Karpas-422 (cell line): ENCODE results near the gene IFI6. TPM values are rescaled to one million over a fixed set of nuclear protein-coding genes. Genes with fewer than 3 reads are reported as not detected.

Experiments used
- DNase-seq: peaks from one replicate; pipeline ENCODE4 v3.0.0-alpha.2; 2015
- H2AFZ ChIP-seq: fragments of 200-600 bp; sonication (generic); 2 replicates; pipeline ENCODE4 v1.6.1; 2014; ENCODE audit warnings: antibody characterized with exemption, low read length, mixed read lengths
- H3K27ac ChIP-seq: fragments of 200-600 bp; sonication (generic); 2 replicates; pipeline ENCODE4 v1.5.1; 2014; ENCODE audit warnings: mild to moderate bottlenecking, low read length, moderate library complexity
- H3K27me3 ChIP-seq: fragments of 200-600 bp; sonication (generic); 2 replicates; pipeline ENCODE4 v1.6.1; 2014; ENCODE audit warnings: low read length, mixed read lengths
- H3K36me3 ChIP-seq: fragments of 200-600 bp; sonication (generic); 2 replicates; pipeline ENCODE4 v1.6.1; 2014; ENCODE audit warnings: low read length, mixed read lengths; ENCODE audit not compliant: insufficient read depth
- H3K4me1 ChIP-seq: fragments of 200-600 bp; sonication (generic); 2 replicates; pipeline ENCODE4 v1.6.1; 2014; ENCODE audit warnings: mild to moderate bottlenecking, low read length, mixed read lengths
- H3K4me2 ChIP-seq: fragments of 200-600 bp; sonication (generic); 2 replicates; pipeline ENCODE4 v1.6.1; 2014; ENCODE audit warnings: low read length, low read depth, mild to moderate bottlenecking; ENCODE audit not compliant: poor library complexity, severe bottlenecking
- H3K4me3 ChIP-seq: fragments of 200-600 bp; sonication (generic); 2 replicates; pipeline ENCODE4 v1.5.1; 2014; ENCODE audit warnings: mild to moderate bottlenecking, antibody characterized with exemption, low read length, mixed read lengths
- H3K79me2 ChIP-seq: fragments of 200-600 bp; sonication (generic); 2 replicates; pipeline ENCODE4 v1.6.1; 2014; ENCODE audit warnings: mild to moderate bottlenecking, low read length, mixed read lengths
- H3K9ac ChIP-seq: fragments of 200-600 bp; sonication (generic); 2 replicates; pipeline ENCODE4 v1.6.0; 2014; ENCODE audit warnings: low read length
- H3K9me2 ChIP-seq: fragments of 200-600 bp; sonication (generic), shearing (Covaris generic); replicated peaks from 2 replicates; pipeline ENCODE4 v1.6.0; 2014; ENCODE audit warnings: mild to moderate bottlenecking, low read length, moderate library complexity; ENCODE audit not compliant: insufficient read depth
- H3K9me3 ChIP-seq: fragments of 300-700, 200-600 bp; sonication (generic); 2 replicates; pipeline ENCODE4 v1.6.1; 2014; ENCODE audit warnings: low read length, mixed read lengths
- H4K20me1 ChIP-seq: fragments of 200-600 bp; sonication (generic); 2 replicates; pipeline ENCODE4 v1.6.1; 2014; ENCODE audit warnings: mild to moderate bottlenecking, antibody characterized with exemption, low read length, low read depth; ENCODE audit not compliant: insufficient read depth
- total RNA-seq: library from RNA; depleted of rRNA; stranded (reverse); fragments of >200 nt; shearing (Covaris generic); gene quantifications from 2 replicates; pipeline ENCODE4 v1.2.3, GENCODE V29; 2014; ENCODE audit warnings: low replicate concordance

Gene IFI6
- total RNA-seq, 1 experiment from 2014 or later, result 67.3 TPM

DNA sequence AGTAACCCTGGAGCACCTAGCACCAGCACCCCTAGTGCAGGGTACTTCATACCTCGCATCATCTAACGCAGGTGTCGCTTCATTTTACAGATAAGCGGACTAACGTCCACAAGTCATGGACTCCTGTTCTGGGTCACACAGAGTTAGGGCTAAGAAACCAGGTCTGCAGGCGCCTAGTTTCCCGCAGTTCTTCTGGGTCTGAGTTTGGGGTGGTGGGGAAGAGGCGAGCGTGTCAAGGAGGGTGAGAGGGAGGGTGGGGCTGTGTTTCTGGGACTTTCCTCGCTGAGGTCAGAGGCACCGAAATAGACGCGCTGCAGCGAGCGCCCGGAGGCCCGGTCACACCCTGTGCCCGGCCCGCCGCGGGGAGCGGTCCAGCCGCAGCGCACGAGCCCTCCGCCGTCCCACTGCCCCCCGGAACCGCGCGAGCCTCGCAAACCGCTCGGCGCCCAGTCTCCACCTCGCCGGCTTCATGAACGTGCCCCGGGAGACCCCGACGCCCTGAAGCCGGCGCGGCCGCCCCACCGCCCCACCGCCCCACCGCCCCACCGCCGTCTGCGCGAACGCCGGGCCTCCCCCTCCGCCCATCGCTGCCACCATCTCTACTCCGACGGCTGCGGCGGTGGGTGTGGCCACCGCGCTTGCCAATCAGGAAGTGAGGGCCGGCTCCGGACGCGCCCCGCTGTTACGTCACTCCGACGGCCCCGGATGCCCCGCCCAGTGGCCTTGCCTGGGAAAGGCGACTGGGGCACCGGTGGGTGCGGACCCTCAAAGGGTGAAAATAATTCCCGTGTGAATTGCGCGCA is 12.3 kb downstream of the IFI6 start:
- H3K4me2 ChIP-seq, result peak overlapping the region; percentile 75
- H3K9ac ChIP-seq, result peak overlapping the region; percentile 73
- no peaks in the 10 kb centered on the region for H3K27me3 ChIP-seq
- H3K4me3 ChIP-seq, result peak overlapping the region; percentile 59
- no peaks in the 10 kb centered on the region for H3K9me3 ChIP-seq
- H3K9me2 ChIP-seq, result no peaks in the 10 kb centered on the region
- H3K27ac ChIP-seq, result peak overlapping the region; percentile 58
- H3K36me3 ChIP-seq, result no peaks in the 10 kb centered on the region
- H3K4me1 ChIP-seq, result peaks cover 30% of the 10 kb centered on the region
- H4K20me1 ChIP-seq, result no peaks in the 10 kb centered on the region
- DNase-seq, result peak; percentile 97
- peak overlapping the region; percentile 71 for H2AFZ ChIP-seq
- H3K79me2 ChIP-seq, result no peaks in the 10 kb centered on the region

DNA sequence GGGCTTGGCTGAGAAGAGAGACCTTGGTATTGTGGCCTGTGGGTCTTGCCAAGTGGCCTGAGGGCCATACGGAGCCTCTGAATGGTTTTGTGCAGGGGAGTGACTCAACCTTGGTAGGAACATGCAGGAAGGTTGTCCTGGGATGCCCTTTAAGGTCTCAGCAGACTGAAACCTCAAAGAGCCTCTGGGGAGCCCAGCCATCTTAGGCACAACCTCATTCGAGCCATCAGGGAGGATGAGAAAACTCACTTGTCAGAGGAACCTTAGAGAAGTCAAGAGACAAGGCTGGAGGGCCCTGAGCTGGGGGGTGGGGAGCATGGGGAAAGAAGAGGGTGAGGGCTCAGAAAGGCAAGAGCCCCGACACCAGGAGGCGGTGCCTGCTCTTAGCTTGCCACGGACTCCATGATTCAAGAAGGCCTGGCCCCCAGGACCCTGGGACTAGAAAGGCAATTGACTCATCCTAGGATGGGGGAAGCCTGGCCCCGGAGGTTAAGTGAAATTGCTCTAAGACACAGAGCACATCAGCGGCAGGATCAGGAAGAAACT is 13.0 kb downstream of the IFI6 start:
- Histone ChIP-seq H3K4me3 (peak overlapping the region; percentile 59), H3K9me2 (no peaks in the 10 kb centered on the region), H3K27ac (peak overlapping the region; percentile 58), H3K79me2 (no peaks in the 10 kb centered on the region), H3K9me3 (no peaks in the 10 kb centered on the region), H3K4me1 (peaks cover 30% of the 10 kb centered on the region), H3K9ac (peak overlapping the region; percentile 73), H3K4me2 (peak overlapping the region; percentile 75), H3K36me3 (no peaks in the 10 kb centered on the region), H4K20me1 (no peaks in the 10 kb centered on the region), H2AFZ (peak overlapping the region; percentile 1; the same call in 1 of the 2 replicates), H3K27me3 (no peaks in the 10 kb centered on the region)
- peak; percentile 70 for DNase-seq

DNA sequence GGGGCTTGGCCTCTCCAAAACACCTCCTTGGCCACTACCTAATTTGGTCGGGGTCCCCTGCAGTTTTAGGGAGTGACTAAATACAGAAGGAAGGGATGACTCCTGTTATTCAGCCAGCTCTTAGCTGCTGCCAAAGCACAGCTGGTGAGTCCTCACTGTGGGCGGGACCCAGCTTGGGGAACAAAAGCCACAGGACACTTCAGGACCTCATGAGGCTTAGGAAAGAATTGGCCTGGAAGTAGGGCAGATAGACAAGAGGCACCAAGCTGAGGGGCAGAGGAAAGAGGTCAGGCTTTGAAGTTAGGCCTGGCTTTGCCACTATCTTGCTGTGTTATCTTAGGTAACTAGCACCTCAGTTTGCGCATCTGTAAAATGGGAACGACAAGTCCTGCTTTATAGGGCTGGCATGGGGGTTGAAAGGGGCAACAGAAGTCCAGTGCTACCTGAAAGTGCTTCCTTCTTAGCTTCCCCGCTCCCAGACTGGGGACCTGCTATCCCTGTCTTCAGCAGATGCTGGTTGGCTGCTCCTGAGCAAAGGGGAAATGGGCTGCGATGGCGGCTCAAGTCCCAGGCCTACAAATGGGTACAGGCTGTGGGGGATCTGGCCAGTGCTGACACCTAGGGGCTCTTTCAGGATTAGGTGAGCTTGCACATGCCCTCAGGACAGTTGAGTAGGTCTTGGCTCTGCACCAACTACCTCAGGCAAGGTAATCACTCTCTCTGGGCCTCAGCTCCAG is 15.7 kb downstream of the IFI6 start:
- no peak overlapping the region for H3K4me2 ChIP-seq
- H3K9me3 ChIP-seq, result no peaks in the 10 kb centered on the region
- H3K36me3 ChIP-seq, result no peaks in the 10 kb centered on the region
- H3K27ac ChIP-seq, result no peak overlapping the region
- no peaks in the 10 kb centered on the region for H3K27me3 ChIP-seq
- no peak overlapping the region for H2AFZ ChIP-seq
- H3K9me2 ChIP-seq, result no peaks in the 10 kb centered on the region
- H4K20me1 ChIP-seq, result no peaks in the 10 kb centered on the region
- H3K9ac ChIP-seq, result no peak overlapping the region
- H3K4me1 ChIP-seq, result peaks cover 20% of the 10 kb centered on the region
- H3K79me2 ChIP-seq, result no peaks in the 10 kb centered on the region
- no peak overlapping the region for H3K4me3 ChIP-seq
- no peak for DNase-seq

DNA sequence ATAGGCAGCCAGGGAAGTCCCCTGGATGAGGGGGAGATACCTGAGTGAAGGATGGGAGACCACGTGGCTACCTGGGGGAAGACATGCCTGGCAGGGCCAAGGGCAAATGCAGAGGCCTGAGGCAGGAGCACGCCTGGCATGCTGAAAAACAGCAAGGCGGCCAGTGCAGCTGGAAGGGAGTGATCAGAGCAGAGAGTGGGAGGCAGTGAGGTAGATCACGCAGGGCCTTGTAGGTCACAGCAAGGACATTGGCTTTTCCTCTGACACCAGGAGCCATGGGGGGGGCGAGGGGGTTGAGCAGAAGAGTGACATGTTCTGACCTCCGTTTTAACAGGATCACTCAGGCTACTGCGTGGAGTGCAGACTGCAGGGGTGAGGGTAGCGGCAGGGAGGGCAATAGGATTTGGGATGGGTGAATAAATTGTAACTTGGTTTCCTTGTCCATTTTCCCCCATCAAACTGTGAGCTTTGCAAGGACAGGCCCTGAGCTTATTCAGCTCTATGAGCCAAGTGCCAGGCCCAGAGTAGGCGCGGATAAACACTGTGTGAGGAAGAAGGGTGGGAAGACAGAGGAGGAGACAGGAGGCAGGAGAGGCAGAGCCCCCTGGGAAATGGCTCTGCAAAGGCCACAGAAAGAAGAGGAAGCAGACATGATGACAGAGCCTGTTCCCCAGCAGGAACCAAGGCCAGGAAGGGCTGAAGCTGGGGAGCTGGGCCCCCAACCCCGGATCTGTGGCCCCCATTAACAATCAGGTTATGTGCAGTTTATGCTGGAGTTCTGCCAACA is 16.6 kb downstream of the IFI6 start:
- Histone ChIP-seq H4K20me1 (no peaks in the 10 kb centered on the region), H3K27me3 (no peaks in the 10 kb centered on the region), H3K4me2 (no peak overlapping the region), H3K9me2 (no peaks in the 10 kb centered on the region), H3K4me1 (peaks cover 24% of the 10 kb centered on the region), H3K4me3 (no peak overlapping the region), H3K27ac (no peak overlapping the region), H2AFZ (0 out of 2 replicates have a peak overlapping the region, but pooled peaks have one; percentile 1), H3K9me3 (no peaks in the 10 kb centered on the region), H3K9ac (no peak overlapping the region), H3K36me3 (no peaks in the 10 kb centered on the region), H3K79me2 (no peaks in the 10 kb centered on the region)
- DNase-seq, result no peak

GRCh38 chr1:27652111-27652864 is 19.7 kb downstream of the IFI6 start:
- Histone ChIP-seq H3K9me3 (no peaks in the 10 kb centered on the region), H3K27ac (no peak overlapping the region), H2AFZ (no peak overlapping the region), H3K4me2 (no peak overlapping the region), H3K4me1 (peaks cover 6% of the 10 kb centered on the region; the same call in 1 of the 2 replicates), H4K20me1 (no peaks in the 10 kb centered on the region), H3K79me2 (no peaks in the 10 kb centered on the region), H3K9ac (no peak overlapping the region), H3K36me3 (no peaks in the 10 kb centered on the region), H3K27me3 (no peaks in the 10 kb centered on the region), H3K4me3 (no peak overlapping the region), H3K9me2 (no peaks in the 10 kb centered on the region)
- no peak for DNase-seq

DNA sequence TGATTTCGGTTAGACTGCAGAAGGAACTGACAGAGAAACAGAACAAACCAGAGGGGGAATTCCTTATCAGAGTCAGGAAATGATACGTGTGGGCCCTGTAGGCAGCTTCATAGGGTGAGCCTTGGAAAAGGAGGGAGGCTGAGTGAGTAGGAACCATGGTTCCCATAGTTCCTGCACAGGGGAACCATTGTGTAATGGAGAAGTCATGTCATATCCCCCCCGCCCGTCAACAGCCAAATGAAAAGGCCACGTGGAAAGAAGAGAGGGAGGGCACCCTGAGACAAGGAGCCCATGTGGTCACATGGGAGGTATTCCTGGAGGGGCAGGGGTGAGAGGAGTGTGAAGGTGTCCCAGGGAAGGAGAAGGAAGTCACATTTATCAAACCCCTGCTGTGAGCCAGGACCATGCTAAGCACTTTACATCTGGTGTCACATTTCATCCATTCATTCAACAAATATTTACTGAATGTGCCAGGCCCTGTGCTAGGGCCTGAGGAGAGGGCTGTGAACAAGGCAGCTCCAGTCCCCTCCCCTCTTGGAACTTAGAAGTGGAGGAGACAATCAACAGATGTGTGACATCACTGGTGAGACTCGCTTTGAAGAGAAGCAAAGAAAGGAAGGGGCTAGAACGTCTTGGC is 21.3 kb downstream of the IFI6 start:
- no peaks in the 10 kb centered on the region for H3K9me3 ChIP-seq
- H3K9ac ChIP-seq, result no peak overlapping the region
- peak overlapping the region; percentile 56; the same call in 1 of the 2 replicates for H2AFZ ChIP-seq
- H3K36me3 ChIP-seq, result no peaks in the 10 kb centered on the region
- H3K4me3 ChIP-seq, result no peak overlapping the region
- H3K9me2 ChIP-seq, result no peaks in the 10 kb centered on the region
- no peak overlapping the region for H3K4me2 ChIP-seq
- H4K20me1 ChIP-seq, result no peaks in the 10 kb centered on the region
- no peak overlapping the region for H3K27ac ChIP-seq
- no peak for DNase-seq
- no peaks in the 10 kb centered on the region for H3K79me2 ChIP-seq
- H3K27me3 ChIP-seq, result no peaks in the 10 kb centered on the region
- H3K4me1 ChIP-seq, result peaks cover 6% of the 10 kb centered on the region; the same call in 1 of the 2 replicates

DNA sequence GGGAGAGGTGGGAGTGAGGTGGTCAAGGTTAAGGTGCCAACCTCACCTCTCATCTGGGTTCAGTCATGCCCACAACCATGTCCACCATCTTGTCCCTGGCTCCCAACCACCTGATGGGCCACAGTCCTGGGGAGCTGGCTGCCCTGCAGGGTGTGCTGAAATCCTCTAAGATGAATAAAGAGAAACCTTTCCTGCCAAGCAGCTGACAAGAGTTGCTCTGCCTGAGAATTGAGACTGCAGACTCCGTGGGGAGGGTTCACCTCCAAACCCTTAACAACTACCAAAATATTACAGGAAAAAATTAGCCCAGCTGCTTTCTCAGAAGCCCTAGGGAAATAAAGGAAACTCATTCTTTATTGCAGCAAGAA is 21.8 kb downstream of the IFI6 start:
- Histone ChIP-seq H3K27me3 (no peaks in the 10 kb centered on the region), H3K4me1 (peaks cover 6% of the 10 kb centered on the region; the same call in 1 of the 2 replicates), H3K36me3 (no peaks in the 10 kb centered on the region), H3K4me3 (no peak overlapping the region), H3K27ac (no peak overlapping the region), H3K79me2 (no peaks in the 10 kb centered on the region), H3K4me2 (no peak overlapping the region), H3K9ac (no peak overlapping the region), H3K9me2 (no peaks in the 10 kb centered on the region), H4K20me1 (no peaks in the 10 kb centered on the region), H3K9me3 (no peaks in the 10 kb centered on the region), H2AFZ (no peak overlapping the region)
- no peak for DNase-seq
